RWPE2 (cell line): ENCODE measurements around the gene RPE65.

Experiments
- ATAC-seq: fragments of 200-7000 bp; cut with Tn5 transposase; 3 replicates; pipeline ENCODE4 v1.9.1; 2021; ENCODE audit warnings: low read depth
- DNase-seq: peaks from one replicate; pipeline ENCODE4 v3.0.0-alpha.2; 2020; ENCODE audit warnings: low spot score
- H3K27ac ChIP-seq: fragments of 450-650 bp; 2 replicates; pipeline ENCODE4 v1.5.1; 2017; ENCODE audit warnings: mild to moderate bottlenecking; ENCODE audit not compliant: poor library complexity, severe bottlenecking
- H3K27me3 ChIP-seq: fragments of 250-450 bp; sonication (Bioruptor Pico); 2 replicates; pipeline ENCODE4 v1.5.1; 2021; ENCODE audit warnings: mild to moderate bottlenecking, moderate library complexity; ENCODE audit not compliant: insufficient read depth, poor library complexity, severe bottlenecking
- H3K36me3 ChIP-seq: fragments of 250-450 bp; sonication (Bioruptor Pico); 2 replicates; pipeline ENCODE4 v1.5.1; 2020; ENCODE audit warnings: low read depth, mild to moderate bottlenecking, moderate library complexity
- H3K4me1 ChIP-seq: fragments of 250-450 bp; sonication (Bioruptor Pico); 2 replicates; pipeline ENCODE4 v1.5.1; 2021; ENCODE audit warnings: mild to moderate bottlenecking, moderate library complexity; ENCODE audit not compliant: insufficient read depth, poor library complexity, severe bottlenecking
- H3K4me3 ChIP-seq: fragments of 250-450 bp; sonication (Bioruptor Pico); 2 replicates; pipeline ENCODE4 v1.5.1; 2021; ENCODE audit warnings: mild to moderate bottlenecking, moderate library complexity; ENCODE audit not compliant: severe bottlenecking
- H3K9me3 ChIP-seq: fragments of 250-450 bp; sonication (Bioruptor Pico); 2 replicates; pipeline ENCODE4 v1.5.1; 2021; ENCODE audit warnings: mild to moderate bottlenecking, moderate library complexity; ENCODE audit not compliant: severe bottlenecking
- CTCF ChIP-seq: fragments of 450-650 bp; IDR thresholded peaks from one replicate; pipeline ENCODE4 v1.5.1; 2017; ENCODE audit warnings: mild to moderate bottlenecking, moderate library complexity; ENCODE audit not compliant: poor library complexity, severe bottlenecking

The RPE65 gene

DNA sequence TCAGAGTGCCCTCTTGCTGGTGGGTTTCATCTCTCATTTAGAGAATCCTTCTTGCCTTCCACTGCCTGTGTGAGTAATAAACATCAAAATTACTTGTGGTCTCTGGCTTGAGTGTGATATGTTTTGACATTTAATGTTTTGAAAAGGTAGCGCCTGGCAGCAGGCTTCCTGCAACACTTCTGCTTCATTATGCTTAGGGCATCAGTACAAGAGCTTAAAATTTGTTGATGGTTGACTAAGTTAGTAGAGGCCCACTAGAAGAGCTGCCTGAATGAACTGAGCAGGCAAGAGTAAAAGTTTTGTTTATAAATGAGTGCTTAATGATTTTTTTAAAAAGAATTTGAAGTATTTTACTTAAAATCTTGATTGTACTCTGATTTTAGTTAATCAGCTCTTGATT lies 6.4 kb upstream of the RPE65 start:
- no peak overlapping the region for H3K27ac ChIP-seq
- no peaks in the 10 kb centered on the region for H3K9me3 ChIP-seq
- no peak overlapping the region for H3K4me3 ChIP-seq
- no peaks in the 10 kb centered on the region for H3K27me3 ChIP-seq
- peaks cover 10% of the 10 kb centered on the region for H3K4me1 ChIP-seq
- no peaks in the 10 kb centered on the region for H3K36me3 ChIP-seq
- DNase-seq (no peak), ATAC-seq (no peak)
- TF ChIP-seq CTCF: no peak

- DNase-seq: no peak
- peak; percentile 40; the same call in 1 of the 3 replicates for ATAC-seq
- Histone ChIP-seq H3K4me3 (no peak overlapping the region), H3K27me3 (no peaks in the 10 kb centered on the region), H3K9me3 (no peaks in the 10 kb centered on the region), H3K27ac (no peak overlapping the region), H3K4me1 (peaks cover 10% of the 10 kb centered on the region), H3K36me3 (no peaks in the 10 kb centered on the region)
- no peak for TF ChIP-seq CTCF
These were observed 4.8 kb upstream of the RPE65 start for GRCh38 chr1:68454534-68454933.

- no peak overlapping the region for H3K27ac ChIP-seq
- ATAC-seq (peak; percentile 57; the same call in 2 of the 3 replicates), DNase-seq (no peak)
- H3K4me3 ChIP-seq: no peak overlapping the region
- peaks cover 10% of the 10 kb centered on the region for H3K4me1 ChIP-seq
- TF ChIP-seq CTCF: no peak
- H3K9me3 ChIP-seq: no peaks in the 10 kb centered on the region
- no peaks in the 10 kb centered on the region for H3K36me3 ChIP-seq
- H3K27me3 ChIP-seq: no peaks in the 10 kb centered on the region
These were observed 3.4 kb upstream of the RPE65 start for GRCh38 chr1:68453060-68453670.

DNA sequence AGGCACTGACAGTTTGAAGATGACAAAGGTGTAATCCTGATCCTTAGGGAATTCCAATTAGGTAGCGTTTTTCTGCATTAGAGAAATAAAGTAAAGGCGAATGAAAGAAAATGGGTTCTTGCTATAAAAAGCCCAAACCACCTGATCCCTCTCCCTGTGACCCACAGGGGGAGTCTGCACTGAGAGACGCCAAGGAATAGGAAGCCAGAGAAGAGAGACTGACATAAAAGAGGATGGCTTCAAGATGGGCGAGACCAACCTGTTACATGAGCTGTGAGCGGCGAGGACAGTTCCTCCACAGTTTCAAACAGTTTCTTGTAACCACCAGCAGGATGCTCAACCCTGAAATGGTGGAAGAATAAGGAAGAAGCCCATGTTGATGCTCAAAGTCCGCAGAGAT lies 1.4 kb downstream of the RPE65 start:
- ATAC-seq (no peak), DNase-seq (no peak)
- Histone ChIP-seq H3K4me3 (no peak overlapping the region), H3K27ac (no peak overlapping the region), H3K4me1 (peaks cover 4% of the 10 kb centered on the region), H3K36me3 (no peaks in the 10 kb centered on the region), H3K27me3 (no peaks in the 10 kb centered on the region), H3K9me3 (no peaks in the 10 kb centered on the region)
- TF ChIP-seq CTCF: no peak

DNA sequence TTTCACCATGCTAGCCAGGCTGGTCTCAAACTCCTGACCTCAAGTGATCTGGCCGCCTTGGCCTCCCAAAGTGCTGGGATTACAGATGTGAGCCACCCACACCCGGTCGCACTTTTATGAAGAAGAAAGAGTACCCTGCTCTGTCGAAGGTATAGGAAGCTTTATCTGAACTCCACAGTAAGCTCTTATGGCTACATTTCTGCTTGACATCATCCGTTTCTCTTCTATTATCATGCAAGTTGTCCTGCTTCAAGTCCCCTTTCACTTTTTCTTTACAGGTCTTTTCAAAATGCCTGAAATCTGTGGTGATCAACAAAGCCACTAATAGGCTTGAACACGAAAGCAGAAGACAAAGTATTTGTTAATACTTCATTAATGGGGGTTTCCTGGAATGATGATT lies 4.0 kb downstream of the RPE65 start:
- H3K9me3 ChIP-seq: no peaks in the 10 kb centered on the region
- H3K27ac ChIP-seq: no peak overlapping the region
- no peak for TF ChIP-seq CTCF
- no peaks in the 10 kb centered on the region for H3K36me3 ChIP-seq
- no peak for DNase-seq
- no peaks in the 10 kb centered on the region for H3K4me1 ChIP-seq
- no peak overlapping the region for H3K4me3 ChIP-seq
- ATAC-seq: no peak
- no peaks in the 10 kb centered on the region for H3K27me3 ChIP-seq
